CD14-positive monocyte (primary cell): ENCODE data around the gene ARNT2. TPM values are rescaled to one million over a fixed set of nuclear protein-coding genes. Genes with fewer than 3 reads are reported as not detected.

Experiments used
- DNase-seq, 3 donors: peaks; one replicate each; pipeline ENCODE4 v3.0.0-alpha.2; 2011 to 2022
- H2AFZ ChIP-seq: 2 replicates; pipeline ENCODE4 v1.6.0; 2012; ENCODE audit warnings: mild to moderate bottlenecking, low read depth, low read length, inconsistent platforms; ENCODE audit not compliant: insufficient read depth, poor library complexity, severe bottlenecking
- H3K27ac ChIP-seq, 2 donors: 1 replicate in 1 of 2; 2 replicates in 1 of 2; pipeline ENCODE4 v1.5.1; 2012 to 2013; ENCODE audit warnings: low read length in 2 of 2, control low read depth in 1 of 2, inconsistent platforms in 1 of 2, low read depth in 1 of 2, mild to moderate bottlenecking in 1 of 2
- H3K27me3 ChIP-seq, 2 donors: one replicate each; pipeline versions ENCODE4 v1.6.0 to v1.6.1; 2011 to 2013; ENCODE audit warnings: low read length in 2 of 2; ENCODE audit not compliant: control insufficient read depth in 2 of 2, insufficient read depth in 2 of 2
- H3K36me3 ChIP-seq, 2 donors: replicated peaks in 1 of 2; 1 replicate in 1 of 2; 2 replicates in 1 of 2; pipeline versions ENCODE4 v1.5.1 to v1.6.1; 2012 to 2013; ENCODE audit warnings: low read length in 2 of 2, control low read depth in 1 of 2, inconsistent platforms in 1 of 2, mild to moderate bottlenecking in 1 of 2; ENCODE audit not compliant: insufficient read depth in 2 of 2, control insufficient read depth in 1 of 2
- H3K4me1 ChIP-seq, 2 donors: 1 replicate in 1 of 2; 2 replicates in 1 of 2; pipeline versions ENCODE4 v1.5.1 to v1.6.1; 2012 to 2013; ENCODE audit warnings: low read length in 2 of 2, control low read depth in 1 of 2, inconsistent platforms in 1 of 2, mild to moderate bottlenecking in 1 of 2, moderate library complexity in 1 of 2; ENCODE audit not compliant: insufficient read depth in 2 of 2, control insufficient read depth in 1 of 2
- H3K4me2 ChIP-seq: replicated peaks from 2 replicates; pipeline ENCODE3; 2012; ENCODE audit warnings: low read length, moderate library complexity, mild to moderate bottlenecking; ENCODE audit not compliant: poor library complexity, severe bottlenecking; ENCODE audit errors: extremely low read depth
- H3K4me3 ChIP-seq, 3 experiments: fragments of 200-600 bp in 1 of 3; sonication (generic) in 1 of 3; replicated peaks in 1 of 3; 1 replicate in 2 of 3; 2 replicates in 1 of 3; pipeline ENCODE4 v1.5.1; 2011 to 2013; ENCODE audit warnings: low read length in 3 of 3, mild to moderate bottlenecking in 3 of 3, control low read depth in 2 of 3, low read depth in 2 of 3, inconsistent platforms in 1 of 3, moderate library complexity in 1 of 3
- H3K79me2 ChIP-seq: 2 replicates; pipeline ENCODE4 v1.6.0; 2012; ENCODE audit warnings: mild to moderate bottlenecking, control low read depth, inconsistent platforms, low read length, moderate library complexity; ENCODE audit not compliant: insufficient read depth
- H3K9ac ChIP-seq: 2 replicates; pipeline ENCODE4 v1.6.0; 2017; ENCODE audit warnings: low read length, mild to moderate bottlenecking; ENCODE audit not compliant: insufficient read depth, poor library complexity, severe bottlenecking
- H3K9me3 ChIP-seq, 2 donors: replicated peaks in 1 of 2; 1 replicate in 1 of 2; 2 replicates in 1 of 2; pipeline versions ENCODE4 v1.5.1 to v1.6.1; 2012 to 2013; ENCODE audit warnings: low read length in 2 of 2, control low read depth in 1 of 2; ENCODE audit not compliant: control insufficient read depth in 1 of 2, insufficient read depth in 1 of 2
- H4K20me1 ChIP-seq: 2 replicates; pipeline ENCODE4 v1.6.0; 2012; ENCODE audit warnings: mild to moderate bottlenecking, low read length, control low read depth, moderate library complexity; ENCODE audit not compliant: insufficient read depth
- H3K27ac Mint-ChIP-seq, 7 donors: one replicate each; pipeline ENCODE4 v1.8.0; 2020; ENCODE audit warnings: mild to moderate bottlenecking in 7 of 7, mixed read lengths in 7 of 7, moderate library complexity in 6 of 7, inconsistent platforms in 2 of 7
- H3K27me3 Mint-ChIP-seq, 3 donors: one replicate each; pipeline ENCODE4 v1.8.0; 2021 to 2022; ENCODE audit warnings: low read depth in 3 of 3, mild to moderate bottlenecking in 3 of 3, mixed read lengths in 3 of 3, moderate library complexity in 3 of 3, inconsistent platforms in 1 of 3
- H3K36me3 Mint-ChIP-seq, 2 donors: one replicate each; pipeline ENCODE4 v1.8.0; 2020; ENCODE audit warnings: mixed read lengths in 2 of 2, inconsistent platforms in 1 of 2, mild to moderate bottlenecking in 1 of 2
- H3K4me1 Mint-ChIP-seq: one replicate; pipeline ENCODE4 v1.8.0; 2020; ENCODE audit warnings: mild to moderate bottlenecking, mixed read lengths
- H3K4me3 Mint-ChIP-seq, 2 donors: one replicate each; pipeline ENCODE4 v1.8.0; 2020; ENCODE audit warnings: mild to moderate bottlenecking in 2 of 2, mixed read lengths in 2 of 2, moderate library complexity in 1 of 2
- H3K9me3 Mint-ChIP-seq, 7 donors: one replicate each; pipeline ENCODE4 v1.8.0; 2020 to 2022; ENCODE audit warnings: mixed read lengths in 7 of 7, mild to moderate bottlenecking in 6 of 7, moderate library complexity in 6 of 7, inconsistent platforms in 2 of 7
- CTCF ChIP-seq: fragments of 200-600 bp; IDR thresholded peaks from one replicate; pipeline ENCODE4 v1.8.0; 2022; ENCODE audit warnings: antibody characterized with exemption, mild to moderate bottlenecking
- WGBS: methylation state at CpG from one replicate; pipeline ENCODE4 v1.1.5; 2013; ENCODE audit warnings: missing lambda C conversion rate; ENCODE audit not compliant: insufficient coverage; 5-methylcytosine and 5-hydroxymethylcytosine counted together
- intact Hi-C, 2 donors: fragments of 100-400 bp; cut with micrococcal nuclease; formaldehyde crosslinking; loops; one replicate each; pipeline versions ENCODE4 v1.15.0 to v1.15.1; 2023
- polyA plus RNA-seq, 3 donors: library from polyadenylated mRNA; depleted of rRNA in 1 of 3; unstranded in 2 of 3; stranded (reverse) in 1 of 3; fragments of 300-500 nt in 2 of 3; fragments of >200 nt in 1 of 3; fragmentation: Illumina TruSeq in 2 of 3; gene quantifications; 1 replicate in 2 of 3; 2 replicates in 1 of 3; pipeline ENCODE4 v1.2.3, GENCODE V29; 2012 to 2021

The ARNT2 gene
- polyA plus RNA-seq, 3 donors, result not detected

- Mint-ChIP-seq H3K27ac (no peak overlapping the region), H3K27me3 (peaks cover 64 to 87% (median 74%) of the 10 kb centered on the region in 3 donors), H3K36me3 (peaks cover 0 to 3% of the 10 kb centered on the region in 2 donors), H3K9me3 (peaks cover 0 to 2% (median 0%) of the 10 kb centered on the region in 7 donors), H3K4me3 (no peak overlapping the region), H3K4me1 (peaks cover 11% of the 10 kb centered on the region)
- no peaks in the 10 kb centered on the region for H3K79me2 ChIP-seq
- H3K9me3 ChIP-seq, result no peaks in the 10 kb centered on the region
- no peak for TF ChIP-seq CTCF
- peaks cover 39 to 83% of the 10 kb centered on the region in 2 donors for H3K27me3 ChIP-seq
- H2AFZ ChIP-seq, result no peak overlapping the region
- intact Hi-C loops, result loop anchor here (5.0 to 10.0 kb wide), 3 partner anchors 317 to 805 kb away; partner anchors contain the start of gene CEMIP (in 2 of the 2)
- no peaks in the 10 kb centered on the region for H4K20me1 ChIP-seq
- H3K4me2 ChIP-seq, result no peak overlapping the region
- no peak overlapping the region for H3K27ac ChIP-seq
- WGBS, result 88% methylated on average over 2 of the region's 3 CpGs
- no peak overlapping the region for H3K4me3 ChIP-seq
- no peak overlapping the region for H3K9ac ChIP-seq
- no peaks in the 10 kb centered on the region for H3K36me3 ChIP-seq
- H3K4me1 ChIP-seq, result peaks cover 5 to 8% of the 10 kb centered on the region in 2 donors
- no peak for DNase-seq
Observed at GRCh38 chr15:80459818-80460217, 55.6 kb downstream of the ARNT2 start.

GRCh38 chr15:80461356-80462095, 57.3 kb downstream of the ARNT2 start:
- Mint-ChIP-seq H3K4me1 (peaks cover 7% of the 10 kb centered on the region), H3K27me3 (peaks cover 75 to 94% (median 84%) of the 10 kb centered on the region in 3 donors), H3K4me3 (peak overlapping the region in 1 of 2 donors; percentile 74), H3K27ac (peak overlapping the region in 1 of 7 donors; percentile 34), H3K36me3 (peaks cover 0 to 3% of the 10 kb centered on the region in 2 donors), H3K9me3 (peaks cover 0 to 4% (median 0%) of the 10 kb centered on the region in 7 donors)
- Histone ChIP-seq H3K27ac (no peak overlapping the region), H4K20me1 (no peaks in the 10 kb centered on the region), H3K27me3 (peaks cover 43 to 94% of the 10 kb centered on the region in 2 donors), H3K4me2 (no peak overlapping the region), H3K4me3 (no peak overlapping the region), H2AFZ (no peak overlapping the region), H3K79me2 (no peaks in the 10 kb centered on the region), H3K36me3 (no peaks in the 10 kb centered on the region), H3K4me1 (peaks cover 5 to 8% of the 10 kb centered on the region in 2 donors), H3K9ac (no peak overlapping the region), H3K9me3 (no peaks in the 10 kb centered on the region)
- TF ChIP-seq CTCF, result no peak
- intact Hi-C loops, result no loop called here
- DNase-seq, result peak; percentile 8 to 46 (median 10)
- WGBS, result 53% methylated on average over 14 of the region's 14 CpGs
